ENCODE results near the gene DENND1A. TPM values are rescaled to one million over a fixed set of nuclear protein-coding genes. Genes with fewer than 3 reads are reported as not detected.

DENND1A gene
- total and polyA plus RNA-seq, 2 of the 13 experiments (the other 11 are each of a cell fraction or from before 2014, with no cell fraction given) = 14.8 to 30.1 TPM

GRCh38 chr9:123929870-123930831, at the start of gene DENND1A (continued):
- TF ChIP-seq ZNF687 (CRISPR knock-in tag; IDR thresholded peaks at IDR 0.05) (peak; percentile 94), ZNF350 (CRISPR knock-in tag; IDR thresholded peaks at IDR 0.05; ENCODE audit: borderline replicate concordance, low read depth) (peak; percentile 39; the same call in 1 of the 2 replicates), ARID4A (CRISPR knock-in tag; IDR thresholded peaks at IDR 0.05; ENCODE audit: borderline replicate concordance) (peak; percentile 33; the same call in 1 of the 2 replicates), ZNF841 (CRISPR knock-in tag; IDR thresholded peaks at IDR 0.05; ENCODE audit: borderline replicate concordance) (no peak), POLR2AphosphoS2 (IDR thresholded peaks at IDR 0.05; ENCODE audit: low read depth, low read length) (no peak), THAP11 (CRISPR knock-in tag; IDR thresholded peaks at IDR 0.05) (peak; percentile 96), POLR2AphosphoS5 (IDR thresholded peaks at IDR 0.05; ENCODE audit: low read depth, low read length) (peak; percentile 64), ZNF280B (CRISPR knock-in tag; IDR thresholded peaks at IDR 0.05; ENCODE audit: borderline replicate concordance) (peak; percentile 29; the same call in 1 of the 2 replicates), PHB2 (IDR thresholded peaks at IDR 0.05; ENCODE audit: partially characterized antibody) (no peak), ZNF713 (CRISPR knock-in tag; IDR thresholded peaks at IDR 0.05) (no peak), ZNF121 (CRISPR knock-in tag; IDR thresholded peaks at IDR 0.05) (no peak), KLF15 (CRISPR knock-in tag; IDR thresholded peaks at IDR 0.05; ENCODE audit: borderline replicate concordance) (no peak), ZNF605 (CRISPR knock-in tag; IDR thresholded peaks at IDR 0.05) (peak; percentile 94), NFE2L2 (IDR thresholded peaks at IDR 0.05; ENCODE audit: low read length) (no peak), AGO1 (IDR thresholded peaks at IDR 0.05; ENCODE audit: low read depth, low read length, poor library complexity, severe bottlenecking) (no peak), GFI1 (CRISPR knock-in tag; IDR thresholded peaks at IDR 0.05; ENCODE audit: borderline replicate concordance) (0 out of 2 replicates have a peak, but pooled peaks have one; percentile 19), YEATS4 (CRISPR knock-in tag; IDR thresholded peaks at IDR 0.05; ENCODE audit: borderline replicate concordance) (peak; percentile 57; the same call in 1 of the 2 replicates)
